HEK293 (cell line): ENCODE results near the gene ARF5.

Experiments used
- CTCF ChIA-PET: fragments of 350-600 bp; formaldehyde crosslinking; extraction: SDS; loops from one replicate; lab custom pipeline; 2021; ENCODE audit warnings: antibody characterized with exemption; lab: Yijun Ruan, JAX
- POLR2A ChIA-PET: fragments of 300-600 bp; formaldehyde crosslinking; extraction: SDS; loops from one replicate; lab custom pipeline; 2020; ENCODE audit warnings: antibody characterized with exemption, inconsistent platforms; lab: Yijun Ruan, JAX
- H3K27ac ChIP-seq: fragments of 200-500 bp; sonication (Bioruptor generic); 2 replicates; pipeline ENCODE4 v1.5.1; 2014; ENCODE audit warnings: low read depth, low read length, control low read depth, inconsistent platforms; ENCODE audit errors: extremely low read depth
- H3K36me3 ChIP-seq, 2 experiments: fragments of 200-500 bp in 1 of 2; sonication (Bioruptor generic) in 1 of 2; 1 replicate in 1 of 2; 2 replicates in 1 of 2; pipeline ENCODE4 v1.5.1; 2014 to 2017; ENCODE audit warnings: inconsistent platforms in 2 of 2, low read length in 2 of 2; ENCODE audit not compliant: control insufficient read depth in 2 of 2, insufficient read depth in 1 of 2
- H3K4me1 ChIP-seq: fragments of 200-500 bp; sonication (Bioruptor generic); 2 replicates; pipeline ENCODE4 v1.5.1; 2014; ENCODE audit warnings: mild to moderate bottlenecking, low read length, inconsistent platforms; ENCODE audit not compliant: control insufficient read depth, insufficient read depth
- H3K4me3 ChIP-seq: 2 replicates; pipeline ENCODE4 v1.5.1; 2011; ENCODE audit warnings: low read depth, mild to moderate bottlenecking, control low read depth, low read length, moderate library complexity
- H3K9me3 ChIP-seq: fragments of 200-500 bp; sonication (Bioruptor generic); 2 replicates; pipeline ENCODE4 v1.5.1; 2014; ENCODE audit warnings: low read depth, low read length, inconsistent platforms; ENCODE audit not compliant: control insufficient read depth, insufficient read depth
- FEZF1 ChIP-seq: fragments of 450-650 bp; formaldehyde crosslinking; IDR thresholded peaks from 2 replicates; pipeline ENCODE4 v1.5.1; 2016; ENCODE audit warnings: missing biosample characterization, missing genetic modification characterization
- GLI2 ChIP-seq: fragments of 450-650 bp; formaldehyde crosslinking; IDR thresholded peaks from 2 replicates; pipeline ENCODE4; 2017; ENCODE audit warnings: missing biosample characterization, missing genetic modification characterization, low read depth, borderline replicate concordance
- KLF9 ChIP-seq: fragments of 450-650 bp; formaldehyde crosslinking; IDR thresholded peaks from 2 replicates; pipeline ENCODE4 v1.5.1; 2016; ENCODE audit warnings: missing biosample characterization, missing genetic modification characterization, low read depth
- OSR2 ChIP-seq: fragments of 450-650 bp; formaldehyde crosslinking; IDR thresholded peaks from 2 replicates; pipeline ENCODE4 v1.5.1; 2016; ENCODE audit warnings: missing biosample characterization, missing genetic modification characterization
- REPIN1 ChIP-seq: fragments of 450-650 bp; formaldehyde crosslinking; IDR thresholded peaks from 2 replicates; pipeline ENCODE4 v1.5.1; 2017; ENCODE audit warnings: missing biosample characterization, missing genetic modification characterization, low read depth
- YY2 ChIP-seq: fragments of 450-650 bp; formaldehyde crosslinking; IDR thresholded peaks from 2 replicates; pipeline ENCODE4 v1.5.1; 2016; ENCODE audit warnings: missing biosample characterization, missing genetic modification characterization
- ZBTB48 ChIP-seq: fragments of 450-650 bp; formaldehyde crosslinking; IDR thresholded peaks from 2 replicates; pipeline ENCODE4 v1.5.1; 2016; ENCODE audit warnings: missing biosample characterization, missing genetic modification characterization
- ZFP3 ChIP-seq: fragments of 450-650 bp; formaldehyde crosslinking; IDR thresholded peaks from 2 replicates; pipeline ENCODE4 v1.5.1; 2016; ENCODE audit warnings: low read depth, missing biosample characterization, missing genetic modification characterization
- ZIC2 ChIP-seq: fragments of 450-650 bp; formaldehyde crosslinking; IDR thresholded peaks from 2 replicates; pipeline ENCODE4 v1.5.1; 2016; ENCODE audit warnings: missing biosample characterization, missing genetic modification characterization
- ZNF2 ChIP-seq: fragments of 450-650 bp; formaldehyde crosslinking; IDR thresholded peaks from 2 replicates; pipeline ENCODE4 v1.5.1; 2016; ENCODE audit warnings: missing biosample characterization, missing genetic modification characterization
- ZNF335 ChIP-seq: fragments of 450-650 bp; formaldehyde crosslinking; conservative IDR thresholded peaks from 2 replicates; pipeline ENCODE4 v1.5.1; 2016; ENCODE audit warnings: missing biosample characterization, missing genetic modification characterization
- ZNF341 ChIP-seq: fragments of 450-650 bp; formaldehyde crosslinking; IDR thresholded peaks from 2 replicates; pipeline ENCODE4; 2016; ENCODE audit warnings: low read depth, missing biosample characterization, missing genetic modification characterization
- ZNF423 ChIP-seq: fragments of 450-650 bp; formaldehyde crosslinking; IDR thresholded peaks from 2 replicates; pipeline ENCODE4 v1.5.1; 2016; ENCODE audit warnings: missing biosample characterization, missing genetic modification characterization
- ZNF561 ChIP-seq: fragments of 450-650 bp; IDR thresholded peaks from 2 replicates; pipeline ENCODE4 v1.5.1; 2018; ENCODE audit warnings: missing biosample characterization, missing genetic modification characterization, borderline replicate concordance
- ZNF585B ChIP-seq: fragments of 450-650 bp; formaldehyde crosslinking; IDR thresholded peaks from 2 replicates; pipeline ENCODE4 v1.5.1; 2016; ENCODE audit warnings: missing biosample characterization, missing genetic modification characterization
- ZNF843 ChIP-seq: fragments of 450-650 bp; formaldehyde crosslinking; IDR thresholded peaks from 2 replicates; pipeline ENCODE4 v1.5.1; 2016; ENCODE audit warnings: missing biosample characterization, missing genetic modification characterization
- ZSCAN30 ChIP-seq: fragments of 450-650 bp; IDR thresholded peaks from 2 replicates; pipeline ENCODE4 v1.5.1; 2018; ENCODE audit warnings: missing biosample characterization, mild to moderate bottlenecking, missing genetic modification characterization, moderate library complexity
- TF ChIP-seq, protein P1 (sequence below): fragments of 450-650 bp; formaldehyde crosslinking; IDR thresholded peaks from 2 replicates; pipeline ENCODE4 v1.5.1; 2016; ENCODE audit warnings: missing biosample characterization, missing genetic modification characterization
- TF ChIP-seq, protein P2 (sequence below): fragments of 450-650 bp; formaldehyde crosslinking; IDR thresholded peaks from 2 replicates; pipeline ENCODE4 v1.5.1; 2017; ENCODE audit warnings: missing biosample characterization, missing genetic modification characterization
- TF ChIP-seq, protein P3 (sequence below): fragments of 450-650 bp; formaldehyde crosslinking; IDR thresholded peaks from 2 replicates; pipeline ENCODE4 v1.5.1; 2017; ENCODE audit warnings: missing biosample characterization, missing genetic modification characterization

ARF5 gene

DNA sequence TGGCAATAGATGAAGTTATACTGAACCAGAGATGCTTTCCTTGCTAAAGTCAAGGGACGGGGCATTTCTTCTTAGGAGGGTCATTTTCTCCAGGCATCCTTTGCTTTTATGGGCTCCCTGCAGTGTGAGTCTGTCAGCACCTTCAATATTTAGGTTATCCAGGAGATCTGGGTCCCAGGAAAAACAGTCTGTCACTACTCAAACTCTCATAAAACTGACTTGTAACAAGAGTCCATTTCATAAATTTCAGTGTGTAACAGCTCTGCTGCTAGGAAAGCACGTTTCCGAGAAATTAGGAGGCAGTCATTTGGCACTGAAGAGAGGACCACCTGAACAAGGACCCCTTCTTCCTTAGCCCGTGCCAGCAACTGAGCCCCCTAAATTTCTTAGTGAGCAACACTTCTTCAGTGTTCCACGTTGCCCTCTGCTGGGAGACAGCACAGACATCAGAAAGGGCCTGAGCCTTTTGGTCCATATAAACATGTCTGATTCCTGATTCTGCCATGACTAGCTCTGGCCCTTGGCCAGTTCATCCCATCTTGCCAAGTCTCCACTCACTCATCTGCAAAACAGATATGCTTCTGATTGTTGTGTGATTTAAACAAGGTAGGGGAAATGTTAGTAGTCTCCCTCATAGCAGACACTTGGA, 10.1 kb upstream of the ARF5 start:
- ChIA-PET POLR2A (interaction anchor here (2.7 kb wide), 1 partner anchor 10 kb away, joined by 13 read pairs; the partner anchor contains the start of gene ARF5), CTCF (no interaction called here)
- Histone ChIP-seq H3K4me3 (no peak overlapping the region), H3K9me3 (no peaks in the 10 kb centered on the region), H3K36me3 (peaks cover 0 to 35% of the 10 kb centered on the region in 2 experiments; a peak in 1 of 3 replicates), H3K4me1 (no peaks in the 10 kb centered on the region)
- TF ChIP-seq OSR2 (peak; percentile 39; the same call in 1 of the 2 replicates), ZNF843 (tag by site-specific recombination) (0 out of 2 replicates have a peak, but pooled peaks have one; percentile 58), ZBTB48 (tag by site-specific recombination) (no peak), ZNF2 (tag by site-specific recombination) (peak; percentile 52; the same call in 1 of the 2 replicates), ZNF335 (tag by site-specific recombination) (peak; percentile 51; the same call in 1 of the 2 replicates), FEZF1 (tag by site-specific recombination) (peak; percentile 76), GLI2 (tag by site-specific recombination) (0 out of 2 replicates have a peak, but pooled peaks have one; percentile 24), REPIN1 (tag by site-specific recombination) (no peak), ZFP3 (tag by site-specific recombination) (no peak), ZSCAN30 (tag by site-specific recombination) (0 out of 2 replicates have a peak, but pooled peaks have one; percentile 38), ZNF561 (tag by site-specific recombination) (peak; percentile 63; the same call in 1 of the 2 replicates), ZNF423 (peak; percentile 43; the same call in 1 of the 2 replicates), ZNF341 (0 out of 2 replicates have a peak, but pooled peaks have one; percentile 12), ZIC2 (tag by site-specific recombination) (peak; percentile 61), KLF9 (no peak), YY2 (tag by site-specific recombination) (peak; percentile 41; the same call in 1 of the 2 replicates), ZNF585B (tag by site-specific recombination) (no peak)
- TF ChIP-seq, protein P1, sequence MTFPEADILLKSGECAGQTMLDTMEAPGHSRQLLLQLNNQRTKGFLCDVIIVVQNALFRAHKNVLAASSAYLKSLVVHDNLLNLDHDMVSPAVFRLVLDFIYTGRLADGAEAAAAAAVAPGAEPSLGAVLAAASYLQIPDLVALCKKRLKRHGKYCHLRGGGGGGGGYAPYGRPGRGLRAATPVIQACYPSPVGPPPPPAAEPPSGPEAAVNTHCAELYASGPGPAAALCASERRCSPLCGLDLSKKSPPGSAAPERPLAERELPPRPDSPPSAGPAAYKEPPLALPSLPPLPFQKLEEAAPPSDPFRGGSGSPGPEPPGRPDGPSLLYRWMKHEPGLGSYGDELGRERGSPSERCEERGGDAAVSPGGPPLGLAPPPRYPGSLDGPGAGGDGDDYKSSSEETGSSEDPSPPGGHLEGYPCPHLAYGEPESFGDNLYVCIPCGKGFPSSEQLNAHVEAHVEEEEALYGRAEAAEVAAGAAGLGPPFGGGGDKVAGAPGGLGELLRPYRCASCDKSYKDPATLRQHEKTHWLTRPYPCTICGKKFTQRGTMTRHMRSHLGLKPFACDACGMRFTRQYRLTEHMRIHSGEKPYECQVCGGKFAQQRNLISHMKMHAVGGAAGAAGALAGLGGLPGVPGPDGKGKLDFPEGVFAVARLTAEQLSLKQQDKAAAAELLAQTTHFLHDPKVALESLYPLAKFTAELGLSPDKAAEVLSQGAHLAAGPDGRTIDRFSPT (tag by site-specific recombination): 0 out of 2 replicates have a peak, but pooled peaks have one; percentile 28
- TF ChIP-seq, protein P2, sequence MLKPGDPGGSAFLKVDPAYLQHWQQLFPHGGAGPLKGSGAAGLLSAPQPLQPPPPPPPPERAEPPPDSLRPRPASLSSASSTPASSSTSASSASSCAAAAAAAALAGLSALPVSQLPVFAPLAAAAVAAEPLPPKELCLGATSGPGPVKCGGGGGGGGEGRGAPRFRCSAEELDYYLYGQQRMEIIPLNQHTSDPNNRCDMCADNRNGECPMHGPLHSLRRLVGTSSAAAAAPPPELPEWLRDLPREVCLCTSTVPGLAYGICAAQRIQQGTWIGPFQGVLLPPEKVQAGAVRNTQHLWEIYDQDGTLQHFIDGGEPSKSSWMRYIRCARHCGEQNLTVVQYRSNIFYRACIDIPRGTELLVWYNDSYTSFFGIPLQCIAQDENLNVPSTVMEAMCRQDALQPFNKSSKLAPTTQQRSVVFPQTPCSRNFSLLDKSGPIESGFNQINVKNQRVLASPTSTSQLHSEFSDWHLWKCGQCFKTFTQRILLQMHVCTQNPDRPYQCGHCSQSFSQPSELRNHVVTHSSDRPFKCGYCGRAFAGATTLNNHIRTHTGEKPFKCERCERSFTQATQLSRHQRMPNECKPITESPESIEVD (tag by site-specific recombination): peak; percentile 90
- TF ChIP-seq, protein P3, sequence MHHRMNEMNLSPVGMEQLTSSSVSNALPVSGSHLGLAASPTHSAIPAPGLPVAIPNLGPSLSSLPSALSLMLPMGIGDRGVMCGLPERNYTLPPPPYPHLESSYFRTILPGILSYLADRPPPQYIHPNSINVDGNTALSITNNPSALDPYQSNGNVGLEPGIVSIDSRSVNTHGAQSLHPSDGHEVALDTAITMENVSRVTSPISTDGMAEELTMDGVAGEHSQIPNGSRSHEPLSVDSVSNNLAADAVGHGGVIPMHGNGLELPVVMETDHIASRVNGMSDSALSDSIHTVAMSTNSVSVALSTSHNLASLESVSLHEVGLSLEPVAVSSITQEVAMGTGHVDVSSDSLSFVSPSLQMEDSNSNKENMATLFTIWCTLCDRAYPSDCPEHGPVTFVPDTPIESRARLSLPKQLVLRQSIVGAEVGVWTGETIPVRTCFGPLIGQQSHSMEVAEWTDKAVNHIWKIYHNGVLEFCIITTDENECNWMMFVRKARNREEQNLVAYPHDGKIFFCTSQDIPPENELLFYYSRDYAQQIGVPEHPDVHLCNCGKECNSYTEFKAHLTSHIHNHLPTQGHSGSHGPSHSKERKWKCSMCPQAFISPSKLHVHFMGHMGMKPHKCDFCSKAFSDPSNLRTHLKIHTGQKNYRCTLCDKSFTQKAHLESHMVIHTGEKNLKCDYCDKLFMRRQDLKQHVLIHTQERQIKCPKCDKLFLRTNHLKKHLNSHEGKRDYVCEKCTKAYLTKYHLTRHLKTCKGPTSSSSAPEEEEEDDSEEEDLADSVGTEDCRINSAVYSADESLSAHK (tag by site-specific recombination): peak; percentile 73
- TF ChIP-seq, all 188 proteins: peak for 15
- H3K27ac ChIP-seq: no peak overlapping the region
